Glomerular endothelial cell (primary cell): ENCODE data around the gene RBBP7. TPM values are rescaled to one million over a fixed set of nuclear protein-coding genes. Genes with fewer than 3 reads are reported as not detected.

Experiments
- DNase-seq: peaks from one replicate; pipeline ENCODE4 v3.0.0-alpha.2; 2011; ENCODE audit warnings: low read depth, low spot score; ENCODE audit errors: extremely low read depth
- total RNA-seq: library from RNA; depleted of rRNA; stranded (reverse); fragments of >200 nt; gene quantifications from 2 replicates; pipeline ENCODE4 v1.2.3, GENCODE V29; 2015

RBBP7 gene
- total RNA-seq, result 66.3 and 69.2 TPM in 2 replicates

DNA sequence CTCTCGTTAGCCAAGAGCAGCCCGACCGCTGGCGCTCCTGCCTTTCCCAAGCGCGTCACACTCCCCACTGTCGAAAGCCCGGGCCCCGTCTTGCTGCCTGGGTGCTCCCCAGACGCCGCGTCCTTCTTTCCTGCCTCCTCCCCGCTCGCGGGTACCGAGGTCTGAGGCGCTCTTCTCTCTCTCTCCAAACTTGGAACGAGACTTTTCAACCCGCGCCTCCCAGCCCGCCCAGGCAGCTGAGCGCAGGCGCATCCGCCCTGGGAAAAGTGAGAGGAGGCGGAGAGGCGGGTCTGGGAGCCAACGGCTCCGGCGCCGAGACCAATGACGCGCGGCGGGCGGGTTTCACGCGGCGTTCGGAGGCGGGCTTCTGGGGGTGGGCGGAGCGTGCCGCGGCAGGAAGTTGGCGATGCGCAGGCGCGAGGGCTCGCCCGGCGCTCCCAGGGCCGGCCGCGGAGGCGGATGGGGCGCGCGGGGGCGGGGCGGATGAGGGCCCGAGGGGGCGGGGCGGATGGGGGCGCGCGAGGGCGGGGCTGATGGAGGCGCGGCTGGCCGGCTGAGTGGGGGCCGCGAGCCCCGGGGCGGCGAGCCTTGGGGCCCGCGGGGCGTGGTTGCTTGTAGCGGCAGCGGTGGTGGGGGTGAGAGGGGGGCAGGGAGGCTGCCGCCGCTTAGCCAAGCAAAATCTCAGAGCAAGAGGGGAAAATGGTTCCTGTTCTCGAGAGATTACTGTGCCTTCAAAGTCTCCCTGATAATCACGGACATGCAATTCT lies at the start of gene RBBP7:
Gene RBBP7, minus strand, starts transcription at position 268 of the 767 bp plus-strand sequence. CDS start 309 bp downstream, outside the sequence.
- peak; percentile 36 for DNase-seq

DNA sequence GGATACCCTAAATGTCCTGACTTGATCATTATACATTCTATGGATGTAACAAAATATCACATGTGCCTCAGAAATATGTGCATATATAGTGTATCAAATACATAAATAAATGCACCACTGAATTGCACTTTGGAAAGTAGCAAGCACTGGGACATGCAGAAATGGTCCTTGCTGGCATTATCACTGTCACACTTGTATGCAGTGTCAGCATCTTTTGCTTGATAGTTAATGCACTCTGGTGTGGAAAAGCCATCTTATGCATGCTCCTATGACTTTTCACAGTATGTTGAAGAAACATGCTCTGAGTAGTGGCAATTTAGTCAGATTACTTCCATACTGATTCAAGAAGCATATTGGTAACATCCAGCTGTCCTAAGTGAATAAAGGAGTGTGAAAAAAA lies 48.8 kb upstream of the RBBP7 start:
- no peak for DNase-seq

DNA sequence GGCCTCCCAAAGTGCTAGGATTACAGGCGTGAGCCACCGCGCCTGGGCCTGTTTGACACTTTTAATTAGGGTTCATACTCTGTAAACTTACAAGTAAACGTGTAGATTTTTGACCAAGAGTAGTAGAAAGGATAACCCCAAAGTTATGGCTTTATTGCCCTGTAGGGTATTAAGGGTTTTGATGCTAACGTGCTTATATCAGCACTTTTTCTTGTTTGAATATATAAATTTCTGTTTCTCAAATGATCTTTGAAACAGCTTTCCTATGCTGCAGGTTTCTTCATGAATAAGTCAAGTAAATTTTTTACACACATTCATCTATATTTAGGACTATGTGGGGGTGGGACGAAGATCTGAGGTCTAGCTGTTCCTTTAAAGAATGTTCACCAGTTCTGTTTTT lies 47.0 kb upstream of the RBBP7 start:
- no peak for DNase-seq

DNA sequence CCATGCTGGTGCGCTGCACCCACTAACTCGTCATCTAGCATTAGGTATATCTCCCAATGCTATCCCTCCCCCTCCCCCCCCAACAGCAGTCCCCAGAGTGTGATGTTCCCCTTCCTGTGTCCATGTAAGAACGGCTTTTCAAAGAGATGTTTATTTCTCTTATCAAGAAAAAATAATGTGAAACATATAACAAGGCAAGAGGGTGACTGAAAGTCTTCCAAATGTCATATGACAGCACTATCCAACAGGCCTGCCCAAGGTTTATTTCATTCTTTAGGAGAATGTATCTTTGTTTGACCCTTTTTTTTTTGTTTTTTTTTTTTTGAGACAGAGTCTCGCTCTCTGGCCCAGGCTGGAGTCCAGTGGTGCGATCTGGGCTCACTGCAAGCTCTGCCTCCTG lies 46.4 kb upstream of the RBBP7 start:
- DNase-seq, result no peak

- DNase-seq, result no peak
Measured at GRCh38 chrX:16914058-16914457, 43.9 kb upstream of the RBBP7 start.

- DNase-seq, result no peak
Measured at GRCh38 chrX:16910376-16910775, 40.2 kb upstream of the RBBP7 start.

- no peak for DNase-seq
Measured at GRCh38 chrX:16903274-16904022, 33.3 kb upstream of the RBBP7 start.

DNA sequence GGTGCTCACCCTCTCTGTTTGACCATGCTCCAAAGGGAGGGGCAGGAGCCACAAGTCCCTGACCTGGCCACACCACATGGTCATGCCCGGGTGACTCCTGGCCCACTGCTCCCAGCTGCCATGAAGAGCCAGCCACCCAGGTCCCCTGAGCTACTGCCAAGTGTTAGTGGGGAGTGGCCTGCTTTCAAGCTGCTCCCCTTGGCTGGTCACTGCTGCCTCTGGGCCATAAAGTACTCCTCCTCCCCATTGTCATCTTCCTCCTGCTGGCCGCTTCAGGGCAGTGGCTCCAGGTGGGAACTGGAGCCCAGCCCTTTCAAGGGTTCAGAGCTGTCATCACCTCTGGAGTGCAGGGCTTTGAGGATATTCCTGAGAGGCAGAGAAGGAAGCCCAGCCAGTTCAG lies 27.3 kb upstream of the RBBP7 start:
- no peak for DNase-seq

DNA sequence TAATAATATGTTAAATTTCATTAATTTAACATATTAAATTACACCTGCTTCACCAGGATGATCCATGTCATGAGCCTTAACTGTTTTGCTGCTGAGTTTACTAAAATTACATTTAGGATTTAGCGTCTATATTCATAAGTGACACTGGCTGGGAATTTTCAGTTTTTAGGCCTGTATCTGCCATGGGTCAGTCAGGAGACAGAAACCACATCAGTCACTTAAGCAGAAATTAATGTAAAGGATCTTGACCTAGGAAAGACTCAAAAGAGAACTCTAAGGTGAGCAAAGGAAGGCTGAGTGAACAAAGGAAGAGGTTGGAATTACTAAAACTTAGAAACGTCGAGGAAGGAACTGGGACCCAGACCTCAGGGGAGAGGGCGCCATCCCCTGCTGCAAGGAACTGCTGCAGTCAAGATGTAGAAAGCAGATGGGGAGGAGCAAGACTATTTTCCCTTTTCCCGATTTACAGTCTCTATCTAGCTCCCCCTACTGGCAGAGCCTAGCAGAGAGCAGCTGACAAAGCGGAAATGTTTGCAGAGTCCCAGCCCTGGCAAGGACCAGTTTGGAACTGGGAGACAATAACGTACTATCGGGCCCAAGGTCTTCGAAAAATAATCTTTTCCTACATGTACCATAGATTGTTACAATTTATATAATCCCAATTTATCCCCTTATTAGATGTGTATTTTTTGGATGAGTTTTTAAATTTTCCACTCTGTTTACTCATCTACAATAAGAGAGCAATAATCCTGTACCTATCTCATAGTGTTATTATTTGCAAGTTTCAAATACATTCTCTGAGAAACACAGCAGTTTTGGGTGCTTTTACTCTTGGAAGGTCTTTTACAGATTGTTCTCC lies 22.6 kb upstream of the RBBP7 start:
- DNase-seq, result peak; percentile 82

- DNase-seq, result no peak
Measured at GRCh38 chrX:16885628-16886027, 15.5 kb upstream of the RBBP7 start.

- no peak for DNase-seq
Measured at GRCh38 chrX:16883487-16883804, 13.3 kb upstream of the RBBP7 start.

DNA sequence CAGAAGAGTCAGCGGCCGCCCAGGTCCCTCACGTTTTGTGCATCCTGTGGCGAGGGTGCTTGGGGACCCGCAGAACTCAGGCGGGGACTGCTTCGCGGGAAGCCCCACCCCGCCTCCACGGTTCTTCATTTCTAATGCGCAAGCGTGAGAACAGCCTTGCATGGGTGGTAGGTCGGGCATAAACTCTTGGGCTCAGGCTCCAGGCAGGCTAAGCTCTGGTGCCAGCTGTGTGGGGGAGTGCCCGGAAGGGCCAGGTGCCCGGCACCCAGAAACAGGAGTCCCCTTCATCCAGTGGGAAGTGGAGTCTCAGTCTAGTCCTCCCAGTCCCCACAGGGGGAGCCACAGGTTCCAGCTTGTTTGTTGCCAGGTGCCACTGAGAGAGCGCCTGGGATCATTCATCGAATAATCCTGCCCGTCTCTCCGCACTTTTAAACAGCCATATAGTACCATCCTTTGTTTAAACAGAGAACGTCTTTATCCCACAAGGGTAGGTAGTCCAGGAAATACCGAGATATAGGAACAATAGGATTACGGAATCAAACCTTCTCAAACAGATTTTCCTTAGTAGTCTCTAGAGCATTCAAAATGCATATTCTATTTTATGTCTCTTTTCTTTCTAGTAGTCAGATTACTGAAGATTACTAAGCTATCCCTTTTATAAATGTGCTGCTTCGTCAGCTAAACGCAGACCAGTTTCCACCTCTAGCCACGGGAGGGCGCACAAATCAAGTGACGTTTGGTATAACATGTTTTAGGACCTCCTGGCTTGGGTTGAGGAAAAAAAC lies 12.7 kb upstream of the RBBP7 start:
- peak; percentile 37 for DNase-seq

GRCh38 chrX:16882169-16882568 lies 12.0 kb upstream of the RBBP7 start:
- no peak for DNase-seq

- no peak for DNase-seq
Measured at GRCh38 chrX:16876696-16877095, 6.5 kb upstream of the RBBP7 start.

- no peak for DNase-seq
Measured at GRCh38 chrX:16874458-16875095, 4.4 kb upstream of the RBBP7 start.

DNA sequence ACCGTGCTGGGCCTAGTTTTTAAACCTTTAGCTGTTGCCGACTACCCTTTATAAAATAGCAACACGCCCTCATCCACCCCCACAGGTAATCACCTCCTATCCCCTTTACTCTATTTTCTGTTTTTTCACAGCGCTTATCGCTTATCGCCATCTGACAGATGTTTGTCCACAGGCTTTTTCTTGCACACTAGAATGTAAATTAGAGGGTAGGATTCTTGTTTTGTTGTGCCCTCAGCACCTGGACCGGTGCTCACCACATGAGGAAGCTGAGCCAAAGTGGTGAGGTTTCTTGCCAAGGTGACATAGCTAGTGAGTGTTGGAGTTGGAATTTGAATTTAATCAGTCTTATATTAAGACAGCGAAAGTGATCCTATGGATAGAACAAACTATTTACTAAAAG lies 2.9 kb upstream of the RBBP7 start:
- no peak for DNase-seq

- DNase-seq, result no peak
Measured at GRCh38 chrX:16870862-16871815, 977 bp upstream of the RBBP7 start.

DNA sequence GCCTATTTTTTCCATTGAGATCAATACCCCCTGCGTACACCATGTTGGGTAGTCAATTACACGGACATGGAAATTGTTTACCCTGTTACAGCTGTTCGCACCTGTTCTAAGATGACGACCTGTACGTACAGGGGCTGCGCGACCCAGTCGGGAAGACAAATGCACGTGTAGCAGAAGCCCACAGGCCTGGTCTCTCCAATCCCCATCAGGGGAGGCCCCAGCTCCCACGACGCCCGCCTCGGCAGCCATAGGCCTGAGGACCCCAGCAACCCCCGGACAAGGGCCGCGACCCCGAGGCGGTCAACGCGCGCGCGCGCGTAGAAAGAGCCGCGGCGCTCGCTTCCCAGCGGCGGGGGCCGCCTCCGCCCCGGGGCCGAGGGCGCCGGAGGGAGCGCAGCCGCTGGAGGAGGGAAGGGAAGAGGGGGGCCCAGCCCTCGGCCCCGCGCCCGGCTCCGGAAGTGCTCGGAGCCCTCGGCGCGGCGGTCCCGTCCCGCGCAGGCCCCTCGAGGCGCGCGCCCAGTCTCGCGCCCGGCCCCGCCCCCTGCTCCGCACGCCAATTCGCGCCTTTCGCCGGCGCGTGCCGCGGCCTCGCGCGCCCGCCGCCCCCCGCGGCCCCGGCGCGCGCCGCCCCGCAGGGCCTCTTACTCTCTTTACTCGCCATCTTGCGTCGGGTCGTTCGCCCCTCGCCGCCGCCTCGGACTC lies 618 bp downstream of the RBBP7 start:
- DNase-seq, result no peak
